ENCODE measurements around the gene NETO2. TPM values are rescaled to one million over a fixed set of nuclear protein-coding genes. Genes with fewer than 3 reads are reported as not detected.
"Not testable (repeated sequence)": the region's sequence is repeated elsewhere in the genome, so short reads cannot be mapped to it uniquely, and the experiment has no call there.

The NETO2 gene
- total RNA-seq, 2 donors from 2014 or later: 2.5 to 2.6 TPM

DNA sequence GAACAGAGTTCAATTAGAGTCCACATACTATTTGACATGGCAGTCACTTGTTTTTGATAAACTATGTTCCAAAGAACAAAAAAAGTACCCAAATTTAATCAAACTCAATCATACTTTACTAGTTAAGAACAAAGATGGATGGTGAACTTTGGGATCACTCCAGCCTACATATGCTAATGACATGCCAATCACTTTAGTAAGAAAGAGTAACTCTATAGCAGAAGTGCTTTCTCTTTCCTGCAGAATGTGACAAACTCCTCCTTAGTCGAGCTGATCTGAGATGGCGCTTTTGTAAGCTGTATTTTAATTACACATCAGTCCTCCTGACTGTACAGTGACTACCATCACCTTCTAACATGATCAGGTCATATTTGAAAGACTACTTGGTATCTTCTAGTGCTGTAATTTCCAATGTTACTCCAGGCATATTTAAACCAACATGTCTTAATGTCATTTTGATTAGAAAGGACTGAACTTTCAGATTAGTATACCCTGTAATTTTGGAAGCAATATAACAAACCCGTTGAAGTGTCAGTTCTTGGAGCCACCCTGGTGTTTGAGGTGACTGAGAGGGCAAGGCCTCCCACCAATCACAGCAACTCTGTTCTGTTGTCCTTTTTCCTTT lies 4.1 kb downstream of the NETO2 start:
- DNase-seq (no peak), ATAC-seq (no peak)
- intact Hi-C loops (cut with DNase I): loop anchor here (10.0 kb wide), 2 partner anchors 915 to 1015 kb away; partner anchors contain the start of gene ABCC12 (in 1 of the 2)

DNA sequence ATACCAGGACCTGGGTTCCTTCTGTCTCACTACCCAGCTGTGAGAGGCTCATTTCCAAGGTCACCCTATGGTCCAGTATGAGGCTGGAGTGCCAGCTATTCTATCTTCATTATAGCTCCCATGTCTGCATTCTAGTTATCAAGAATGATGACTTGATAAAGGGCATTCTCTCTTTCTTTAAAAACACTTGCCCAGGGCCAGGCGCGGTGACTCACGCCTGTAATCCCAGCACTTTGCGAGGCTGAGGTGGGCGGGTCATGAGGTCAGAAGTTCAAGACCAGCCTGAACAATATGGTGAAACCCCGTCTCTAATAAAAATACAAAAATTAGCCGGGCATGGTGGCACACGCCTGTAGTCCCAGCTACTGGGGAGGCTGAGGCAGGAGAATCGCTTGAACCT lies 5.8 kb downstream of the NETO2 start:
- ATAC-seq; intact Hi-C loops (cut with DNase I): not testable (repeated sequence)

DNA sequence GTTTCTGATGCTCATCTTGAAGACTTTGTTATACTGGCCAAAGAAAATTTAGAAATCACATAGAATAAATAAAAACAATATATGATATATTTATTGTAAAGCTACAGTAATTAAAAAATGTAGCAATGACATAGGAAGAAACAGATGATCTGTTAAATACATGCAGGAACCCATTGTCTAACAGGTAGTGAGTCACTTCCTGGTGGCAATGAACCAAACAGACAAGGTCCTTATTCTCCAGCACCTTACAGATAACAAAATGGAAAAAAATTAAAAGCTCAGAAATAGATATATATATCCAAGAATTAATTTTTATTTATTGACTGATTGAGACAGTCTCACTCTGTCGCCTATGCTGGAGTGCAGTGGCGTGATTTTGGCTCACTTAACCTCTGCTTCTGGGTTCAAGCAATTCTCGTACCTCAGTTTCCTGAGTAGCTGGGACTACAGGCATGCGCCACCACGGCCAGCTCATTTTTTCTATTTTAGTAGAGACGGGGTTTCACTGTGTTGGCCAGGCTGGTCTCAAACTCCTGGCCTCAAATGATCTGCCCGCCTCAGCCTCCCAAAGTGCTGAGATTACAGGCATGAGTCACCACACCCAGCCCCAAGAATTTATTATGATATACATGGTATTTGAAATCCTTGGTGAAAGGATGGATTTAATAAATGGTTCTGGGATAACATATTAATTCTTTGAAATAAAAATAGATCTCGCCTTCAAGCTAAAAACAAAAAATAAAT lies 7.5 kb downstream of the NETO2 start:
- intact Hi-C loops (cut with DNase I): no loop called here
- ATAC-seq (no peak), DNase-seq (no peak)

More for the DNA sequence above, 5.8 kb downstream of the NETO2 start:
- not testable (repeated sequence) for DNase-seq

DNA sequence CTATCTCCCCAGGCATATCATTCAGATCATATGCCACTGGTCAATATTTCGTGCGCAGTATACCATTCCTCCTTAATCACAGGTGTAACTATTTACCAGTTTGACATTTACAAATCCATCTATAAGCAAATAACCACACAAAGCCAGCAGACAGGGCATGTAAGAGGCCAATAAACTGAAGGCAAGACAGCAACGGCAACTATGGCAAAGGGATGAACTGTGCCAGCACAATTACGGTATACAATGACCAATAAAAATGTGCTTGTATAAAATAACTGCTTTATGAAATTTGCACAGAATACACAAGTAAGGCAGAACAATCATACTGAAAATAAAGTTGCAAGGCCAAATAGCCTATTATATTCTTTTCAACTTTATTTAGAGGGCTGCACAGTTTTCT lies 9.2 kb downstream of the NETO2 start:
- intact Hi-C loops (cut with DNase I): no loop called here
- ATAC-seq (no peak), DNase-seq (no peak)

DNA sequence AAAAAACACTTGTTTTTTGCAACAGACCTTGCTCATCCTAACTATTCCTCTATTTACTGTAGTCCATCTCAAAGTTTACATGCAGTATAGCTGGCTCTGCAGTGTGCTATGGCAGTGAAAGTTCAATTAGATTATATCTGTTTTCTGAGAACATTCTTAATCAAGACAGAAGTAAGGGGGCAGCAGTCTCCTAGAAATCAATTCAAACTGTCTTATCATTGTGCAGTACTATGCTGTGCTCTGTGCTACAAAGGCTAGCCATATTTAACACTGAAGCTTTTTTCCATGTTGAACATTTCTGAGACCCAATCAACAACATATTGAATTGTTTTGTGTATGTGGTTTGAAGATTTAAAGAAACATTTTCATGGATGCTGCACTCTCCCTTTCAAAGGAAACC lies 11.4 kb downstream of the NETO2 start:
- intact Hi-C loops (cut with DNase I): no loop called here
- ATAC-seq: no peak
- DNase-seq: no peak

DNA sequence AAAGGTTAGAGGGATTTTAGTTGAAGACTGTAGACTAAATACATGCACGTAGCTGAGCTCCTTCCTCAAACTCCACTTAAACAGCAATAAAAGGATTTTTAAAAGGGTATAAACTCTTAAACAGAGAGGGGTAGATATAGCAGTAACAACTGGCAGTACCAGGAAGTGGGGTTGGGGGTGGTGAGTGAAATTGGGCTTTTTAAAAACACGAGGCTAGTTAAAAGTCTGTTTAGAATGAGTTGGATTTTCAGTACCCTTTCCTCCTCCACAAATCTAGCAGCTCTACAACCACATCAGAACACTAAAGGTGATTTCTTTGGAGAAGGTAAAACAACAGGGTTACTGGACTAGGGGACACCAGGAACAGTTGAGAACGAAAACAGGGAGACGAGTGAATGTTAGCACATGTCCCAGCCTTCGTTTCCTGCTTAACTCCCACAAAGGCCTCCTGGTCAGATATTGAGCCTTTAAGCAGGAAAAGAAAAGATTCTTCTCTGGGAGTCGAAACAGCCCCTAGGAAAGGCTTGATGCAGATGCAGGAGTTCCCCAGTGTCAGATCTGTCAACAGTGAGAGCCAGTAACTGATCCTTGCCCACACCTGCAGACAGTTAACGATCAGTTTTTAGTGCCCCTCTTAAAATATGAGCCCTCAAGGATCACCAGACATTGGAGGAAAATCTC lies 13.8 kb downstream of the NETO2 start:
- intact Hi-C loops (cut with DNase I): no loop called here
- no peak for DNase-seq
- ATAC-seq: no peak

DNA sequence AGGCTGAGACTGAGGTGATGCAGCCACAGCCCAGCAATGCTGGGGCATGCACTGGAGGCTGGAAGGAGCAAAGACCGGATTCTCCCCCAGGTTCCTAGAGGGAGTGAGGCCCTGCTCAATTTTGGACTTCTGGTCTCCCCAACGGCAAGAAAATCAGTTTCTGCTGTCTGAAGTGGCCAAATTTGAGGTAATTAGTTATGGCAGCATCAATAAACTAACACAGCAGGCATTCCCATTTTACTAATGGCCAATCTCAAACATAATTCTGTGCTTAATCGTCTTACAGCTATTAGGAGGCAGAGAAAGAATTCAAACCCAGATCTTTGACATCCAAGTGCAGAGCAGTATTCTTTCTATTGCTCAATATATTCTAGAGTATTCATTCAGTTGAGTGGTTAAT lies 16.2 kb downstream of the NETO2 start:
- ATAC-seq (no peak), DNase-seq (no peak)
- intact Hi-C loops (cut with DNase I): no loop called here

DNA sequence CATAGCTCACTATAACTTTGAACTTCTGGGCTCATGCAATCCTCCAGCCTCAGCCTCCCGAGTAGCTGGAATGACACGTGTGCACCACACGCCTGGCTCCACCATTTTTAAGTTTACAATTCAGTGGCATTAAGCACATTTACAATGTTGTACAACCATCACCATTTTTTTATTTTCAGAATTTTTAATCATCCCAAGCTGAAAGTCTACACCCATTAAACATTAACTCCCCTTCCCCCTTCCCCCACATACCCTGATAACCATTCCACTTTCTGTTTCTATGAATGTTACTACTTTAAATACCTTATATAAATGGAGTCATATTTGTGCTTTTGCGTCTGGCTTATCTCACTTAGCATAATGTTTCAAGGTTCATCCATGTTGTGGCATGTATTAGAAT lies 18.0 kb downstream of the NETO2 start:
- no peak for DNase-seq
- intact Hi-C loops (cut with DNase I): no loop called here
- no peak for ATAC-seq

DNA sequence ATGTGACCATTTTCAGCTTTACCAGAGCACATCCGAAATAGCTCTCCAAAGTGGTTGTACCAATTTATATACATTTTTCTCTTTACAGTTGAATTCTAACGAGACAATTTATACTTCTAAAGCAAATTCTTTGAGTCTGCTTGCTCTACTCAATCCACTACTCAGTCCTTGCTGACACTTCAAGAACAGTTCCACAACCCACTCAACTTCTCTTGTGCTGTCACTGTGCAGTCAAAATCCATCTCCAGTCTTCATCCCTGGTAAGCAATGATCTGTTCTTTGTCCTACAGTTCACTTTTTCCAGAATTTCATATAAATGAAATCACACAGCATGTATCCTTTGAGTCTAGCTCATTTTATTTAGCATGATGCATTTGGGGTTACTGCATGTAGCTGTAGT lies 30.6 kb downstream of the NETO2 start:
- no peak for ATAC-seq
- intact Hi-C loops (cut with DNase I): no loop called here
- no peak for DNase-seq

DNA sequence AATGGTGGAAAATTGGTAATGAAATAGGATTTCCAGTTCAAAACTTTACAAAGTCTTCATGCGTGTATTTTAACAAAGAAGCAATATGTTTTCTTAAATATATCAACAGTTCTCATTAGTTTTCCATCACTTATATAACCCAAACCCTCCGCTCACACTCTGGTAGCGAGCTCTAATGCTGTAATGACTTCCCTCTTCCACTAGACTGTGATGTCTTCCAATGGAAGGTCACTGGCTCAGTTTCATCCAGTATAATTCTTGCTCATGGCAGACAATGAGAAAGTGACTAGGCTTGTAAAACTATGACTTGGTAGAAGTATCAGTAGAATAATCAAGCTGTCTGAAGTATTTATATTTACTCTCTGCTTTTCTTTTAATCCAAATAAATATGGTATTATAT lies 32.8 kb downstream of the NETO2 start:
- DNase-seq: no peak
- ATAC-seq: no peak
- intact Hi-C loops (cut with DNase I): no loop called here

DNA sequence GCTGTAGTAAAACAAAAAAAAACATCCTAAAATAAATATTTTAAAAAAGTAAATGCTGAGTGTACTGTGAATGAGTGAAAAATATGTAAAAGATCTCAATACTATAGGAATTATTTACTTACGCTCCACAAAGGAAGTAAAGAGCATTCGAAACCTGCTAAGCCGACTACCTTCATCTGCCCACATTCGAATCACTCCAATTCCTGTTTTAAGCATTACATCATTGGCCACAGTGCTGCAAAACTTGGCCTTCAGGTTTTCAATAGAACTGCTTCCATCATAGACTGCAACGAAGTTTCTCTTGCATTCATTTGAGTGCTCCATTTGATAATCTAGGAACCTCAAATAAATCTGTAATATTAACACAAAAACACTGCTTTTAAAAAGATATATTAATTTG lies 34.4 kb downstream of the NETO2 start:
- DNase-seq: no peak
- intact Hi-C loops (cut with DNase I): no loop called here

DNA sequence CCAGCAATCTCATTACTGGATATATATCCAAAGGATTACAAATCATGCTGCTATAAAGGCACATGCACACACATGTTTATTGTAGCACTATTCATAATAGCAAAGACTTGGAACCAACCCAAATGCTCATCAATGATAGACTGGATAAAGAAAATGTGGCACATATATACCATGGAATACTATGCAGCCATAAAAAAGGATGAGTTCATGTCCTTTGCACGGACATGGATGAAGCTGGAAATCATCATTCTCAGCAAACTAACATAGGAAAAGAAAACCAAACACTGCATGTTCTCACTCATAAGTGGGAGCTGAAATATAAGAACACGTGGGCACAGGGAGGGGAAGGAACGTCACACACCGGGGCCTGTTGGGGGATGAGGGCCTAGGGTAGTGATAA lies 40.8 kb downstream of the NETO2 start:
- DNase-seq; ATAC-seq; intact Hi-C loops (cut with DNase I): not testable (repeated sequence)

More for the DNA sequence above, 34.4 kb downstream of the NETO2 start:
- no peak for ATAC-seq

DNA sequence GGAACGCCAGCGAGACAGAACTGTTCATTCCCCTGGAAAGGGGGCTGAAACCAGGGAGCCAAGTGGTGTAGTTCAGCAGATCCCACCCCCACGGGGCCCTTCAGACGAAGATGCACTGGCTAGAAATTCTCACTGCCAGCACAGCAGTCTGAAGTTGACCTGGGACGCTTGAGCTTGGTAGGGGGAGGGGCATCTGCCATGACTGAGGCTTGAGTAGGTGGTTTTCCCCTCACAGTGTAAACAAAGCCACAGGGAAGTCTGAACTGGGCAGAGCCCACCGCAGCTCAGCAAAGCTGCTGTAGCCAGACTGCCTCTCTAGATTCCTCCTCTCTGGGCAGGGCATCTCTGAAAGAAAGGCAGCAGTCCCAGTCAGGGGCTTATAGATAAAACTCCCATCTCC lies 46.6 kb downstream of the NETO2 start:
- ATAC-seq; intact Hi-C loops (cut with DNase I); DNase-seq: not testable (repeated sequence)

DNA sequence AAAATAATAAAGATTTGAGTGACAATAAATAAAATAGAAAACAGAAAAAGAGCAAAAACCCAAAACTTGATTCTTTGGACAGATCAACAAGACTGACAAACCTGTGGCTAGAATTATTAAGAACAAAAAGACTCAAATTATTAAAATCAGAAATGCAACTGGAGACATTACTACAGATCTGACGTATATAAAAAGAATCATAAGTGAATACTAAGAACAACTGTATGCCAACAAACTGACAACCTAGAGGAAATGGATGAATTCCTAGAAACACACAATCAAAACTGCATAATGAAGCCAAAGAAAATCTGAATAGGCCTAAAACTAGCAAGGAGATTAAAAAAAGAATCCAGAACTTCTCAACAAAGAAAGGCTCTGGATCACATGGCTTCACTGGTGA lies 47.4 kb downstream of the NETO2 start:
- intact Hi-C loops (cut with DNase I): no loop called here
- DNase-seq: no peak
- no peak for ATAC-seq

DNA sequence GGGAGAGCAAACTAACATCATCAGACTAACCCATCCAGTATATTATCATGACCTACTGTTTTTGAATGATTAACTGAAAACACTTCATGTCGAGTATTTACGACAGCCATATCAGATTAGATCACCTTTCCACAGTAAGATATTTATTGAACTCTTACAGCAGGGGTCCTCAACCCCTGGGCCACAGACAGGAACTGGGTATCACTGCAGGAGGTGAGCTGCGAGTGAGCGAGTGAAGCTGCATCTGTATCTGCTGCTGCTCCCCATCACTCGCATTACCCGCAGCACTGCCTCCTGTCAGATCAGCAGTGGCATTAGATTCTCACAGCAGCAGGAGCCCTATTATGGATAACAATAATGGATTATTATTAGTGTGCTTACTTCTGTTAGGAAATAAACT lies 59.5 kb downstream of the NETO2 start:
- no peak for DNase-seq
- ATAC-seq: no peak
- intact Hi-C loops (cut with DNase I): no loop called here

DNA sequence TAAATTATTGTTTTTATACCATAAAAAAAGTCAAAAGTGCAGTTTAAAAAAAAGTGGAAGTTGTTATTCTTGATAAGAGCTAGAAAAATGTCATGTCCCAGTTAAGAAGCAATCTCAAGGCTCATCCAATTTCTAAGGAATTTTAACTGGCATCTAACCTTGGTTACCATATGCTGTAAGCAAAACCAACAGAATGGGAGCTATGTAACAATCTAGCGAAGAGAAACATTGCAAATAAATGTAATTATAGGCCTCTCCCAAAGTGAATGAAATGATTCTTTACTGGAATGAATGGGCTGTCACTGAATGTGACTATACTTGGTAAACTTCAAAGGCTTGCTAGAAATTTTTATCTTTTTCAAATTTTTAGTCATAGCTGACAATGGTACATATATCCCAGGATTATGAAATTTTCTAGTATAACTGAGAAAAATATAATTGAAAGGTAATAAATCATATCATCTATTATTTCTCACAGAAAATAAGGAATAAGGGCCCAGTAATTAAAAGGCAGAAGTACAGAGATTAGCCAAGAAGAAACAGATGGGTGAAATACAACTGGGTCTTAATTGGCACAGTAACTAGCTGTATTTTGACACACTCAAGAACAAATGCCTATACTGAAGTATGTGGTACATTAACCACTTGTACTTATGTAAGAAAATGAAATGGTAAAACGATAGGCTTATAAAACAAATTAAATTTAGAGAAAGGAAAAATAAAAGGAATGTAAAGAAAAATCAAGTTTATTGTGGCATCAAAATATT lies 61.5 kb downstream of the NETO2 start:
- intact Hi-C loops (cut with DNase I): no loop called here
- ATAC-seq (no peak), DNase-seq (no peak)

DNA sequence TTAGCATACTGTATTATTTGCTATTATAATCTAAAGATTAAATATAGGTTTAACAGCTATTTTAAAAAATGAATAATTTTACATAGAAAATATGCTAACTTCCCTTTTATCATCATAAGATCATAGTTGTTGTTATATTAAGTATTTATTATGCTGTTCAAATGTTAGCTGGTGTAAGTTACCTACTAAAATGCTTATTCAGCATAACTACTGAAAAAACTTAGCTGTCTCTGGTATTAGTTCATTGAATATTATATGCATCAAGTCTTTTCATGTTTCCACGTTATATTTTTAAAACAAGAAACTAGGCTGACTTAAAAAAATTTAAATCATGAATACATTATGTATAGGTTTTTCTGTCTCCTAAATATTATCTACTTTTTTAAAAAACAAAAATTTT lies 62.6 kb downstream of the NETO2 start:
- intact Hi-C loops (cut with DNase I): no loop called here
- no peak for ATAC-seq
- DNase-seq: no peak

DNA sequence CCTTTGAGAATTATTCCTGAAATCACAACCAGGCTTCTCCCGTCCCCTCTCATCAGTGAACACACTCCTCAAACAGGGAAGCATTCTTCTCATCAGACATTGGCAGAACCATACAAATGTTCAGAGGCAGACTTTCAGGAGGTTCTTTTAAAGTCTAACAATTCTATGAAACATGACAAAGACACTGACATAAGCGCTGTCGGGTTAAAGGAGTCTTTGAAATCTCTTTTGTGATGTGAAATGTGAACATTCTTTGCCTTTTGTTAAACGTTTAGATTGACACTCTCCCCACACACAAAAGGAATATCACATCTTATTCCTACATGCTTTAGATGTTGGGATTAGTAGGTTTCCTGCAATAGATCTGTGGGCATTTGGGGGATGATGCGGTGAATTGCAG lies 63.9 kb downstream of the NETO2 start:
- ATAC-seq (no peak), DNase-seq (no peak)
- intact Hi-C loops (cut with DNase I): no loop called here

DNA sequence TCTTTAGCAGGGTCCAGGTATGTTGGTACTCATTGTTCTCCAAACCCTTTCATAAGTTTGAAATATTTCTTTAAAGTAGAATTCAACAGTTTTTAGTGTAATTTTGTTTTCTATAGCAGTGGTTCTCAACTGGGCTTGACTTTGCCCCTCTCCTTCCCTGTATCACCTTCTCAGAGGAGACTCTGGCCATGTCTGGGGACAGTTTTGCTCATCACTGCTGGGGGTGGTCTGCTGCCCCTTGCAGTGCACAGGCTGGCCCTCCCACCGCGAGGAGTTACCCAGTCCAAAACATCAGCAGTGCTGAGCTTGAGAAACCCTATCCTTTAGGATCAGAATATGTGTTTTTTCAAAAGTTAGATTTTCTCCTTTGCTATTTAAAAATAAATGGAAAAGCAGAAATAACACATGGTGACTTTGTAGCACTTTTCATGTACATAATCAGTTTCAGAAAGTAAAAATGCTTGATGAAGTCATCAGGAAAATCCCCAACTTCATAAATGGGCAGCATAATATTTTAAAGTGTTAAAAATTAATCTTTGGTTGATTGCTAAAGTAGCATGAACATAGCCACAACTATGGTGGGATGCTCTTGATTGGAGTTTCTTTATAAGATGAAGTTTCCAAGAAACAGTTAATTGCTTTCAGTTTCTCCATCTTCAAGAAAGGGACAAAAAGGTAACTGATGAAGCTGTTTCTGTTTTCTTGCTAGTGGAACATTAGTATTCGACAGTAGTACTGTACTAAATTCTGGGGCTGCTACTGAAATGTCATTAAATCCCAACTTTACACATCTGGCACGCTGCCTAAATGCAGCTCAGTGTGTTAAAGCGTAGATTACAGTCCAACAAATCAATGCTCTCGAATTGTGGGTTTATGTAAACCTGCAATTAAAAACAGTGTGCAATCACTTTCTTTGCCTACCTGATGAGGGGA lies 70.3 kb downstream of the NETO2 start:
- ATAC-seq (no peak), DNase-seq (no peak)
- intact Hi-C loops (cut with DNase I): no loop called here

Data from left cardiac atrium (tissue), 4 donors.